Limb (tissue), 2 donors: ENCODE measurements around the gene GABRB2.
"Not testable (repeated sequence)": the region's sequence is repeated elsewhere in the genome, so short reads cannot be mapped to it uniquely, and the experiment has no call there.

Source experiments
- DNase-seq, 2 donors: peaks; one replicate each; pipeline ENCODE4 v3.0.0-alpha.2; 2016; ENCODE audit errors: extremely low spot score in 2 of 2

Gene GABRB2

DNA sequence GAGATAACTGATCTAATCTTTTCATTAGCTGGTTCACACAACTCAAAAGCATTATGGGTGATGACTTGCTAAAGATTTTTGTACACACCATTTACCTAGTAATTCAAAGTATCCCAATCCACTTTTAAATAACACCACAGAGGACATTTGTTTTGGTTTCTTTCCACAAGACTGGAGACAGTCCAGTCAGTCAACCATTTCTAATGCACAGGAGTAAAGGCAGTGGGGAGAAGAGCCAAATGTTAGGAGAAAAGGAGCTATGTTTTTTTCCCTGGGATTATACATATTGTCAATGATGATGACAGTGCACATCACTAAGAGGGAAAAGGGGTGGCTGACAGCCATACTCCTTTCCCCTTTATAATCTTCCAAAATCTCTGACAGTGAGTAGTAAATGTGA is 240.9 kb downstream of the GABRB2 start:
- no peak for DNase-seq

GRCh38 chr5:161302559-161302958 is 244.0 kb downstream of the GABRB2 start:
- DNase-seq = no peak

GRCh38 chr5:161301586-161301985 is 244.9 kb downstream of the GABRB2 start:
- no peak for DNase-seq

GRCh38 chr5:161299053-161299452 is 247.5 kb downstream of the GABRB2 start:
- DNase-seq = no peak

DNA sequence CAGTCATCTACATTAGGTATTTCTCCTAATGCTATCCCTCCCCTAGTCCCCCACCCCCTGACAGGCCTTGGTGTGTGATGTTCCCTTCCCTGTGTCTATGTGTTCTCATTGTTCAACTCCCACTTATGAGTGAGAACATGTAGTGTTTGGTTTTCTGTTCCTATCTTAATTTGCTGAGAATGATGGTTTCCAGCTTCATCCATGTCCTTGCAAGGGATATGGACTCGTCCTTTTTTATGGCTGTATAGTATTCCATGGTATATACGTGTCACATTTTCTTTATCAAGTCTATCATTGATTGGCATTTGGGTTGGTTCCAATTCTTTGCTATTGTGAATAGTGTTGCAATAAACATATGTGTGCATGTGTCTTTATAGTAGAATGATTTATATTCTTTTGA is 249.1 kb downstream of the GABRB2 start:
- not testable (repeated sequence) for DNase-seq

DNA sequence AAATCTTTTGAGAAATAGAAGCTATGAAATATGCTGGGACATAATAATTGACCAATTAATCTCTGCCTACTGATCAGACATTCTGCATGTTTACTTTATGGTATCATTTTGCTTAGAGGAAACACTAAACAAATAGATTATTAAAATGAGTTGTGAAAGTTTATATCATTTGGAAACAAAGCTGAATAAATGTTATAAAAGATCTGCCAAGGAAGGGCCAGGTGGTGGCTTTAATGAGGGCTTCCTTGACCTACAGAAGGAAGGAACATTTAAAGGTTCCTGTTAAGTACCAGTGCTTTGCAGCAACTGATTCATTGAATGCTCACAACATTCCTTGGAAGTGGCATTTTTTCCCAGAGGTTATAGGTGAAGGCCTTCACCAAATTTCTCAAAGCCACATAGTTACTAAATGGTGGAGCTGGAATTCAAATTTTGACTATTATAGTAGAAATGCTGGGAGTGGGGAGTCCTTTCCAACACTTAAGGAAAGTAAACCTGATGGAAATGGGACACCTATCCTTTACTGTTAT is 250.7 kb downstream of the GABRB2 start:
- DNase-seq = no peak

GRCh38 chr5:161288071-161288470 is 258.5 kb downstream of the GABRB2 start:
- DNase-seq = no peak

DNA sequence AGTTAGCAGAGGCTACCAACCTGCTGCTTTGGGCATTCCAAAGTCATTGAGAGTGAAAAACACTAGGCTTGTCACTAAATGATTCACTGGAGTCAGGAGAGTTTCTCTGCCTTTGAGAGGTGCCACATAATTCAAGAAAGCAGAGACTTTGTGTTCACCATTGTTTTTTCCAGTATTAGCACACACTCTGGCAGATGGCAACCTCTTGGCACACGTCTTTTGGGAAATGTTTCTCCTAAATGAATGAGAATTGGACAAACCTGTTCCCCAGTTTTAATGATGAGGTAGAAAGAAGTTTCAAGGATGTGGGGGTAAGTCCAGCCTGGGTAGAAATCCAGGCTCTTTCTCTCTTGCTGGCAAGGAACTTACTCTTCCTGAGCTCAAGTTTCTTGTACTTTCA is 259.1 kb downstream of the GABRB2 start:
- no peak for DNase-seq

- no peak for DNase-seq
Observed at GRCh38 chr5:161286066-161286655, 260.4 kb downstream of the GABRB2 start.

- DNase-seq = no peak
Observed at GRCh38 chr5:161284445-161284844, 262.1 kb downstream of the GABRB2 start.

DNA sequence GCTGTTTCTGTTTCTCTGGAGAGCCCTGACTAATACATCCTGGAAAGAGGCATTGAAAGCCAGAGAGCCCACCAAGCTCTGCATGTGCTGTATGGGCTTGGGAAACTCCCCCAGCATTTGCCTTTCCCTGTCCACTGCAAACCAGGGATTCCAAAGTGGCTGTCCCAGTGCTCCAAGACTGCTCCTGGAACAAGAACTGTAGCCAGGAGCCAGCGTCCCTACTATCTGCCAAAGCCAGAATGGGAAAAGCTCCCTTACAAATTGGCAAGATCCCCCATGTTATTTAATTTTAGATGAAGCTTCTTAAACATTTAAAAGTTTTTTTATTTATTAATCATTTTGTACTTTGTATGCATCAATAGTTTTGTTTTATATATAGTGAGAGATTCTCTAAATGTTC is 263.2 kb downstream of the GABRB2 start:
- DNase-seq = no peak

DNA sequence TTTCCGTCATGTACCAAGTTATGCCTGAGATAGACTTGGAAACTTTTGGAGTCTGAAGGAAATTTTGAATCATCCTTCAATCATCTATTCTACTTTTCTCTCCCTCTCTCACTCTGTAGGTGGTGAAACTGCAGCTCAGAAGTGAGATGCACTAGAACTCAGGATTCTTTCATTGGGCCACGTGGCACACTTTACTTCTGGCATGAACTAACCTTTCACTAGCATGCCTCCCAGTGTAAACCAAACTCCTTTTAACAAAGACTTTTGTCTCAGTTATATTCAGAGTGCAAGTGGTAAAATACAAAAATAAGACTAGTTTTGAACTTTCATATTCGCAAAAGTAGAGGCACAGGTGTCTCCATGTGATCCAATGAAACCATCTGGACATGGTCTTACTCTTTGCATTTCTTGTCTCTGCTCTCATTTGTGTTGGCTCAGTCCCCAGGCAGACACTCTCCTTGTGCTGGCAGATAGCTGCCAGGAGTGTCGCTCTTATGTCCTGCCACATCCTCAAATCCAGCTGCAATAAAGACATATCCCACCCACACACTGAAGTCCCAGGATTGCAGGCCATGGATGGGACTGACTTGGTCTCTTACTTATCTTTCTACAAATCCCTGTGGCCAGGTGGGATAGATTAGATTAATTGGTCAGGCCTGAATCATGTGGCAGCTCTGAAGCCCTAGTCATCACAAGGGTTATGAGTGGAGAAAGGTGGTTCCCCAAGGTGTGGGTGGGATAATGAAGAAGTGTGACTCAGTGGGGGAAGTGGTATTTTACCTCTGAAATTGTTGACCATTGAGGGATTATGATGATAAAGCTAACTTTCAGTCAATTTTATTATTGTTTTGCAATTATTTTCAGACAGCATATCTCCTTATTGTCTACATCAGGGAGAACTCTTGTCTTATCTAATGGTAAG is 267.5 kb downstream of the GABRB2 start:
- no peak for DNase-seq

DNA sequence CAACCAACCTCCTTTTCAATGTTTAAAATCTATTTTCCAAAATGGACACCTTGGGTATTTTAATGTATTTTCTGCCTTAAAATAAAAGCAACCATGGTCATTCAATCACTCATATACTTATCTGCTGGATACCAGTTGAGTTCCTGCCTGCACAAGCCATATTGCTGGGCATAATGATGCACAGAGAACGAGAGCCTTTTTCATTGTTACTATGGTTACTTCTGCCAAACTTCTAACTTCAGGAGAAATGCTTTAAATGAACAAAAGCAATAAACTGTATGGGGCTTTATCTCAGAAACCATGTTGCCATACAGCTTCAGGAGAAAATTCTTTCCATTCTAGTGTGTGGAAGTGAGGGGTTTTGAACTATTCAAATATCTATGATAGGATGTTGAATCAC is 269.5 kb downstream of the GABRB2 start:
- no peak for DNase-seq

DNA sequence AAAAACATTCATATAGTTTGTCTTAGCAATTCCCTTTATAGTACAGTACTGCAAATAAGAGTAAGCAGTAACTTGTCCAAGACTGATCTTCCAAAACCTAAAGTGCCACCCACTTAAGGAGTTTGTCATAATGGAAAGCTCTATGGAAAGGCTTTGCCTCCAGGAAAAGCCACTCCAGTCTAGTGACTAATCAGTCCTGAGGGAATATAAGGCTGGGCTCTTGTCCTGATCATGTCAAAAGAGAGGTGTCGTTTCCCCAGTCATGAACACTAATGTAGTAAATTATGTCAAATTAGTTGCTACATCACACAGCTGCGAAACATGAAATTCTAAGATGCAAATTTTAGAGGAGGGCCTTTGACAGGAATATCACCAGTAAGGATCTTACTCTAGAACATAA is 271.6 kb downstream of the GABRB2 start:
- no peak for DNase-seq

GRCh38 chr5:161273410-161273809 is 273.1 kb downstream of the GABRB2 start:
- no peak for DNase-seq

DNA sequence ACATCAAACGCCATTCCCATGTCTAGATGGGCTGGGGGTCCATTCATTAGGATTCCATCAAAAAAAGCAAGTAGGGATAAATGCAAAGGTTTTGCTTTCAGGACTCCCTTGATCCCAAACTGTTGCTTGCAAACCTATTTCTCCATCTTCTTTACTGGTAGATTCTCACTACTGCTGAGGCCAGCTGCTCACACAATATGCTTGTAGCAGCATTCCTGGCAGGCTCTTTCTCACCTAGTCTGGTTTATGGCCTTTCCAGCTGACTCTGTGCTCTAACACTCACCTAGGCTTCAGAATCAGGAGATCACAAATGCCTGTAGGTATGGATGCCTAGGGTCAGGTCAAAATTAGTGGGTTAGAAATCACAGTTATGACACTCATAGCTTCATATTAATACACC is 274.7 kb downstream of the GABRB2 start:
- DNase-seq = no peak

DNA sequence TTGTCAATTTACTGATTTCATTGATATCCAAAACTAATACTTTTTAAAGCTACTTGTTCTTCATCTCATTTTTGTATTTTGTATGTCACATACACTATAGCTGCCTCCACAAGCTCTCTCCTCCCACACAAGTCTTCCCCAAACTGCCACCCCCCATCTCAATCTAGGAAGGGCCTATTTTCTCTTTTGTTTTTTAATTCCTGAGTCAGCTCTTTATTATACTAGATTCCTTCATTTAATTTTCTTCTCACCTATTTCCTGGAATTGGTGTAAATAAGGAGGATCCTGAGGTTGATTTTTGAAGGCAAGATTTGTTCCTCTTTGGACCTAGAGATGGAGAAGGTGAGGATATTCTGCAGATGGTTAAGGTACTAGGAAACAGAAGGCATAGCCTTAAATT is 277.4 kb downstream of the GABRB2 start:
- DNase-seq = no peak

DNA sequence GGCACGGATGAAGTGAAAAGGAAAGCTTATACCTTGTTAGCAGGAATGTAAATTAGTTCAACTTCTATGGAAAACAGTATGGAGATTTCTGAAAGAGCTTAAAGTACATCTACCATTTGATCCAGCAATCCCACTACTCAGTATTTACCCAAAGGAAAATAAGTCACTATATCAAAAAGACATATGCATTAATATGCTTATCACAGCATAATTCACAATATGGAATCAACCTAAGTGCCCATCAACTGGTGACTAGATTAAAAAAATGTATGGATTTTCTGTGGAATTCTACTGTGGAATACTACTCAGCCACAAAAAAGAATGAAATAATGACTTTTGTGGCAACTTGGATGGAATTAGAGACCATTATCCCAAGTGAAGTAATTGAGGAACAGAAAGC is 279.6 kb downstream of the GABRB2 start:
- no peak for DNase-seq

DNA sequence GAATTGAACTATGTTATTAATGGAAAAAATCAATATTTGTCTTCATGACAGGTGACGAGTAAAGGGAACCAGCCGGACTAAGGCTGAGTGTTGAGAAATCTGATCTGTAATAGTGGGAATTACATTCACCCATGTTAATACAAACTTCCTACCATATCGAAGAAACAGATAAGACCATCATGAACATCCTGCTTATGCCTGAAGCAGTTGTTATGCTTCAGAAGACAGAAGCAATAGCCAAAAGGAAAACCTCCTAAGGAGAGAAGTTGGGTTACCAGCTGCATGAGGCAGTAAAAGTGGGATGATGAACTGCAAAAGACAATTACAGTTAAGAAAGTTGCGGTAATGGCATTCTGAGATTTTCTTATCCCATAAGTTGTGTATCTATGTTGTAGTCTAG is 281.5 kb downstream of the GABRB2 start:
- no peak for DNase-seq

DNA sequence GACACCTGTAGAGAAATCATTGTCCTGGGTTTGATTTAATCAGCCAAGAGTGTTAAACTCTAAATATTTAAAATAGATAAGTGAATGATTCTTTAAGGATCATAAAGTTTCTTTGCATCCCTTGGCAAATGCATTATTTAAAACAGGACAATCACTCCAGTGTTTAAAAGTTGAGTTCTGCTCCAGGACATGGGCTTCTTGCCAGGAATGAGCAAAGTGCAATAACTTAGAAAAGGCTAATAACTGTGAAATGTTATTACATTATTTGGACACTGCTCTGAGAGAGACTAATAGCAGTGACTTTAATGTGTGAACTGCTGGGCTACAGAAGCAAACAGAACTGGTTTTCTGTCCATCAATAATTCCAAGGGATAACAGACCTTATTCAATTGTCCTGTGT is 283.3 kb downstream of the GABRB2 start:
- DNase-seq = peak in 1 of 2 donors; percentile 11

DNA sequence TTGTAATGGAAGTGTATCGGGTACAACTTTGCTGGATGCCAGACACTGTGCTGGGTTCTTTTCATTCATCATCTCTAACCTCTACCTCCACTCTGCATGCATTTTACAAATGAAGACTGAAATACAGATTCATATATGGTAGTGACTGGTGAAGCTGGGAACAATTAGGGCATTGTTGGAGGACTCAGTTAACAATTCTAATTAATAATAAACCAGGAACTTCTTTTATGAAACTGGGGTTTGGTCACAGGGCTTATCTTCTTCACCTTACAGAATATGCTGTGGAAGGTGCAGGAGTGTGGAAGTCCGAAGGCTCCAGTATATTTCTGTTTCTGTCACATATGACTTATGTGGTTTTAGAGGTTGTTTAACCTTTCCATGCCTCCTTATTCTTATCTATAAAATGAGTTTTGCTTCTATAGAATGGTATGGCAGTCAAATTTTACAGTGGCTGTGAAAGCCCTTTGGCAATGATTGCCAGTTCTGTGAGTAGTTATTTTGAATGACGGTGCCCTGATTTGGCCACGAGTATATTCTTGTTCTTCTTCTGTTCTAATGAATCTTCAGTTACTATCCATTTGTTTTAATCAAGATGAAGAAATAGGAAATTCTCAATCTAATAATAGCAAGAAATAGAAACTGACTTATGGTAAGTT is 284.7 kb downstream of the GABRB2 start:
- no peak for DNase-seq

DNA sequence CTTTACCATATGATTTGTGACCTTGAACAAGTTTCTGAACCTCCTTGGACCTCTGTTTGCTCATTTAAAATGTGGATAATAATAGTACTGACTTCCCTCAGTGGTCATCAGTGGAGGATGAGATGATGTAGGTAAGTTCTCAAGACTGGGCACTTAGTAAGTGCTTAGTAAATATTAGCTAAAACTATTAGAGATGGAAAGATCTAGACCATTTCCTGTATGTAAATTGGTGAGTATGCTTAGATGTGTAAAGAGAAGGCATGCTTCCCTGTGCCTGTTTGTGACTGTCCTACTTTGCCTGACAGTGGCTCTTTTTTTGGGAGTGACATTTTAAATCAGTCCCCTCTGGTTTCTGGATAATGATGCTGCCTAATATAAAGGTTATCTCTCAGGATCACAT is 288.1 kb downstream of the GABRB2 start:
- no peak for DNase-seq
